Bone marrow (tissue), 2 donors: ENCODE results near the gene CCDC87.
A peak's percentile ranks its signal among the peaks of the same experiment; 100 is the strongest.
"Not testable (repeated sequence)": the region's sequence is repeated elsewhere in the genome, so short reads cannot be mapped to it uniquely, and the experiment has no call there.

ENCODE experiments used
- DNase-seq, 2 donors: peaks; one replicate each; lab custom pipeline; 2025; lab: John Stamatoyannopoulos, UW

The CCDC87 gene

GRCh38 chr11:66616379-66617154 lies 23.7 kb upstream of the CCDC87 start, which contains the start of gene RBM14:
Gene RBM14, plus strand, starts transcription at chr11:66616630. Its CDS starts 91 bp downstream, at chr11:66616721.
- peak; percentile 93 to 96 for DNase-seq

- no peak for DNase-seq
These were observed 21.2 kb upstream of the CCDC87 start for GRCh38 chr11:66614073-66614472.

- DNase-seq = no peak
These were observed 19.6 kb upstream of the CCDC87 start for GRCh38 chr11:66612458-66612857.

GRCh38 chr11:66609721-66610617 lies 17.1 kb upstream of the CCDC87 start:
- DNase-seq = no peak

GRCh38 chr11:66607126-66607834 lies 14.4 kb upstream of the CCDC87 start:
- DNase-seq = no peak

- DNase-seq = not testable (repeated sequence)
These were observed 13.7 kb upstream of the CCDC87 start for GRCh38 chr11:66606608-66607007.

- no peak for DNase-seq
These were observed 11.3 kb upstream of the CCDC87 start for GRCh38 chr11:66604155-66604554.

- no peak for DNase-seq
These were observed 10.2 kb upstream of the CCDC87 start for GRCh38 chr11:66603072-66603471.

GRCh38 chr11:66600631-66601233 lies 7.9 kb upstream of the CCDC87 start:
- no peak for DNase-seq

- DNase-seq = no peak
These were observed 7.4 kb upstream of the CCDC87 start for GRCh38 chr11:66600219-66600618.

- DNase-seq = no peak
These were observed 6.1 kb upstream of the CCDC87 start for GRCh38 chr11:66598993-66599392.

GRCh38 chr11:66595245-66595904 lies 2.5 kb upstream of the CCDC87 start:
- peak in 1 of 2 donors; percentile 37 for DNase-seq

GRCh38 chr11:66593650-66594049 lies 787 bp upstream of the CCDC87 start:
- DNase-seq = no peak

- DNase-seq = no peak
These were observed 406 bp upstream of the CCDC87 start for GRCh38 chr11:66593303-66593635.

GRCh38 chr11:66591175-66591574 lies 1.7 kb downstream of the CCDC87 start:
- no peak for DNase-seq

- DNase-seq = no peak
These were observed 2.7 kb downstream of the CCDC87 start for GRCh38 chr11:66589996-66590675.

GRCh38 chr11:66589315-66589714 lies 3.5 kb downstream of the CCDC87 start:
- DNase-seq = not testable (repeated sequence)

- no peak for DNase-seq
These were observed 6.7 kb downstream of the CCDC87 start for GRCh38 chr11:66586136-66586535.

- DNase-seq = not testable (repeated sequence)
These were observed 7.4 kb downstream of the CCDC87 start for GRCh38 chr11:66585447-66585846.

GRCh38 chr11:66582565-66583147 lies 10.2 kb downstream of the CCDC87 start:
- not testable (repeated sequence) for DNase-seq
